GM12872 (cell line): ENCODE results near the gene CHID1.

Experiments
- TF ChIP-seq, protein P1 (sequence below): IDR thresholded peaks from 3 replicates; pipeline ENCODE4 v1.5.1; 2011; ENCODE audit warnings: low read depth, mild to moderate bottlenecking, low read length, moderate library complexity; ENCODE audit not compliant: insufficient read depth

CHID1 gene

DNA sequence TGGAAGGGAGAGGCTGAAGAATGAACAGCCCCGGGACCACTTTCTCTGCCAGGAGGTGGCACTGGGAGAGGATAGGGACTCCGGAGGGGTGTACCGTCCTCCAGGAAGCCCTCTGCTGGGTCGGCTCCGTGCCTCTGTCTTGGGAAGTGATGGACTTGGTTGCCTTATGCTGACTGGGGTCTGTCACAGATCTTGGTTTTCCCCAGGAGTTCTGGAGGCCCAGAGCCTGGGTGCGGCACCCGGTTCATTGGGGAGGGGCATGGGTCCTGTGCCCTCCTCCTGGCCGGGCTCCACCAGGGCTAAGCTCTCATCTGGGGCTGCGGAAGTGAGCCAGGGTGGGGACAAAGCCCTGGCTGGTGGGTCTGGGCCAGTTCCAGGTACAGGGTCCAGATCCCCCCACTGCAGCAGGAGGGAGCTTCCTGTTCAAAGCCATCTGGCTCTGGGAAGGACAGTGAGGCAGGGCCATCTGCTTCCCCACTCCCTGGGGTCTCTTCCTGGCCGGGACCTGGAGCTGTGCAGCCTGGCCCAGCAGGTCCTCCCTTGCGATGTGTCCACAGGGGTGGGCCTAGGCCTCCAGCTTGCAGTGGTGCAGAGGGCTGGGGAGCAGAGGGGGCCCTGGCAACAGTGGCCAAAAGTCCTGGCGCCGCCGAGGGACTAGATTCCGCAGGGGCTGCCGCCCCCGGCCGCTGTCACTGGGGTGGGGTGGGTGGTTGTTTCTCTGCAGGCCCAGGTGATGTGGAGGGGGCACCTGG, 14.0 kb upstream of the CHID1 start:
- TF ChIP-seq, protein P1, sequence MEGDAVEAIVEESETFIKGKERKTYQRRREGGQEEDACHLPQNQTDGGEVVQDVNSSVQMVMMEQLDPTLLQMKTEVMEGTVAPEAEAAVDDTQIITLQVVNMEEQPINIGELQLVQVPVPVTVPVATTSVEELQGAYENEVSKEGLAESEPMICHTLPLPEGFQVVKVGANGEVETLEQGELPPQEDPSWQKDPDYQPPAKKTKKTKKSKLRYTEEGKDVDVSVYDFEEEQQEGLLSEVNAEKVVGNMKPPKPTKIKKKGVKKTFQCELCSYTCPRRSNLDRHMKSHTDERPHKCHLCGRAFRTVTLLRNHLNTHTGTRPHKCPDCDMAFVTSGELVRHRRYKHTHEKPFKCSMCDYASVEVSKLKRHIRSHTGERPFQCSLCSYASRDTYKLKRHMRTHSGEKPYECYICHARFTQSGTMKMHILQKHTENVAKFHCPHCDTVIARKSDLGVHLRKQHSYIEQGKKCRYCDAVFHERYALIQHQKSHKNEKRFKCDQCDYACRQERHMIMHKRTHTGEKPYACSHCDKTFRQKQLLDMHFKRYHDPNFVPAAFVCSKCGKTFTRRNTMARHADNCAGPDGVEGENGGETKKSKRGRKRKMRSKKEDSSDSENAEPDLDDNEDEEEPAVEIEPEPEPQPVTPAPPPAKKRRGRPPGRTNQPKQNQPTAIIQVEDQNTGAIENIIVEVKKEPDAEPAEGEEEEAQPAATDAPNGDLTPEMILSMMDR: no peak

DNA sequence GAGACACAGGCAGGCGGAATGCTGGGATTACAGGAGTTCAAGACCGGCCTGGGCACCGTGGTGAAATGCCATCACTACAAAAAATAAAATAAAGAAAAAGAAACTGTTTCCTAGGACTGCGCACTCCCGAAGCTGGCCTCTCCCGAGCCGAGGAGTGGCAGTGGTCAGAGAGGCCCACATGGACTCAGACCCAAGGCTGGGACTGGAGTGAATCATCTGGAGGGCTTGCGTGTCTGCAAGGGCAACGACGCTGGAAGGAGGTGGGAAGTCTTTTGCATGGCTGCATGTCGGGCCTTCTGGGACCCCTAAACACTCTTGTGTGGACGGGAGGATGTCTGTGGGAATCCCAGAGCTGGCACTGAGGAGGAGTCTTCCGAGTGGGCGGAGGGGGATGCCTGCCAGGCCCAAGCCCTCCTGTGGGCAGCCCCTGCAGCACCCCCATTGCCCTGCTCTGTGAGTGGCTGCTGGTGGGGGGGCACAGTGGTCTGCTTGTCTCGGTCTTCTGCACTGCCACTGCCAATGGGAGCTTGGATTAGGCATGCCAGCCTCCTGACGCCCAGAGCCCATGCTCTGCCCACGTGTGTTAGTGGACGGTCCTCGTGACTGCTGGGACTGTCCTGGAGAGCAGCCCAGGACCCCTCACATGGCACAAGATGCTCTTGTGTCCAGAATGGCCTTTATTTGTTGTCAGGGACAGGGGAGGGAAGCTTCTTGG, 13.2 kb upstream of the CHID1 start:
- TF ChIP-seq, protein P1: no peak

DNA sequence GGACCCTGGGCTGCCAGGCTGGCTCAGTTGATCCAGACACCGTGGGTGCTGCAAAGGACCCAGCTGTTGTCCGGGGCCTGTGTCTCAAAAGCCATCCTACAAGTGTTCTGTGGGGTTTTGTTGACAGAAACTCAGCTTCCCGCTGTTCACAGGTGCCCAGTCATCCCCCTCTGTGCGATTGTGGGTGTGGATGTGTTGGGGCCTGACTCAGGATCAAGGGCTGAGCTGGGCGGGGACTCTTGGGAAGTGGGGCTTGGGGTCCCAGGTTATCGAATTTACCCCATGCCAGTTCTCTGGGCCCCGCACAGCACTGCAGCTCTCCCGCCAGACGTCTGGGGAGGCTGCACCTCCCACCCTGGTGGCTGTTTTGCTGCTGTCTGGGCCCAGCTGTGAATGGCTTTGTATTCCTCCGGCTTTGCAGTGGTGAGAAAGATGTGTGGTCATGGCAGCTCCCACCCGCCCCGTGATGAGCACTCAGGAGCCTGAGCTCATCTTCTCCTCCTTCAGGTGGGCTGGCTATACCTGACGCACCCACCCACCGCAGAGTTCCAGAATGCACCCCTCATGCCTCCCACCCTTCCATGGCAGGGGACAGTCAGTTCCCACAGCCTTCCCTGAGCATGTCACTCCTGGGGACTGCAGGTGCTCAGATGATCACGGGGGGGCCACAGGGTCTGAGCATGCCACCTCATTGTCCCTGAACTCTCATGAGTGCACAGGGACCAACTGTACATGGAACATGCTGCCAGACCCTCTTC, 11.5 kb upstream of the CHID1 start:
- TF ChIP-seq, protein P1: no peak

DNA sequence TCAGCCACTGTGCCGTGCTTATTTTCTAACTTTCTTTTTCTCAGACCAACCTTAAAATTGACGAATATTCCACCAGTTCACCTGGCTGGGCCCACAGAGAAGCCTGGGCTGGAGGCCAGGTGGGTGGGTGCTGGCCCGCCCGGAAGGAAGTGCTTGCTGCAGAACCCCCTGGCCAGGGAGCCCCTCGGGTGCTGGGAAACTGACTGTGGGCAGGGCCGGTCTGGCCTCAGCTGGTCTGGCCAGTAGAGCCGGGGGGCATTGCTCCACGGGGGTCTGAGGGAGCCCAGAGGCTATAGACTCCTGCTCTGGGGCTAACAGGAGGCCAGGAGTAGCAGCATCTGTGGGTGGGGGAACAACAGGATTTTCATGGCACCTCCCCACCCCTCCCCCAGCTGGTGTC, 6.8 kb upstream of the CHID1 start:
- TF ChIP-seq, protein P1: no peak

DNA sequence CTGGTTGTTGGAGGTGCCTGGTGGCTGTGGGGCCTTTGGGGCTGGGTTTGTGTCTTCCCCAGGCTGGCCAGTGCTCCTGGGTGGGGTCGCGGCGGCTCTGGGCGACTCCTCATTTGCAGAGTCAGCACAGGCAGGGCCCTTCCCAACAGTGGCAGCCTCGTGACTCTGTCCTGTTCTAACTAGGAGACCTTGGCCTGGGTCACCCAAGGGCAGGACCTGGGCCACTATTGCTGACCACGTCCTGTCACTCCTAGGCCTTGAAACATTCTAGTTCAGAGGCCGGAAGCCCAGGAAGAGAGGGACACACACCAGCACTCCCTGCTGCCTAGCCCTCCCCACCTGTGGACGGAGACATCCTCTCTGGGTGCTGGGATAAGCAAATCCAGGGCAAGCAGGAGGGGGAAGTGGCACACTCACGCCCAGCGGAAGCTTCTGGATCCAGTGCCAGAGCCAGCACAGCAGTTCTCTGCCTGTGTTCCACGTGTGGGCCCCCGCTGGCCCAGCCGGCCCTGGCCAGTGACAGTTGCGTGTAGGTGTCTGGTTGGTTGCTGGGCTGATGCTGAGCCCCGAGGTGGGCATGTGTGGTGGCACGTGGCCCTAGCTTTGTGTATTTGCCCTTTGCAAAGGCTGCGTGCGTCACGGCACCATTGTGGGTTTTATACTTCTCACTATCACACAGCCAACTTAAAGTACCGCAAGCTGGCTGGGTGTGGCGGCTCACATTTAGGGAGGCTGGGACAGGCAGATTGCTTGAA, 4.3 kb upstream of the CHID1 start:
- TF ChIP-seq, protein P1: no peak

DNA sequence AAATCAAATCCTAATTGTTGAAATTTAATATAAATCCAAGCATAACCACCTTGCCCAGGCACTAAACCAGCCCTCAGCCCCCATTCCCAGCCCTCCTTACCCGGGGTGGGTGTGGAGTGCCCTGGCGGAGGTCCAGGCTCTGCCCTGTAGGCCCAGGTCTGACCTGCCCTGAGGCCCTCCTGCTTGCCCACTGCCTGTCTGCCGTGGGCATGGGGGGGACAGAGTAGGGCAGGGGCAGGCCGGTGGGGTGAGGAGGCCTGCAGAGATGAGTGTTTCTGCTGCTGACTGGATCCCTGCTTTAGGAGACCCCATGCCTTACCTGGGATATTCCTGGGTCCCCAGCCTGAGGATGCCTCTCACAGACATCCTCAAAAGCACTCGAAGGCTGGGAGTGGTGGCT, 3.6 kb upstream of the CHID1 start:
- TF ChIP-seq, protein P1: no peak
